H1 (cell line): Measurements from ENCODE around the gene SMIM13.

Experiments used
- ATF2 ChIP-seq: IDR thresholded peaks from 2 replicates; pipeline ENCODE4 v1.6.1; 2012; ENCODE audit warnings: low read length, inconsistent platforms
- CREB1 ChIP-seq: IDR thresholded peaks from 2 replicates; pipeline ENCODE4 v1.6.1; 2012; ENCODE audit warnings: inconsistent platforms
- CTCF ChIP-seq, 3 experiments: IDR thresholded peaks; 1 replicate in 2 of 3; 2 replicates in 1 of 3; pipeline versions ENCODE4 v1.5.1 to v1.6.1; 2011; ENCODE audit warnings: low read length in 3 of 3, mild to moderate bottlenecking in 3 of 3, inconsistent platforms in 2 of 3, low read depth in 1 of 3, moderate library complexity in 1 of 3; ENCODE audit not compliant: insufficient read depth in 1 of 3; ENCODE audit errors: control extremely low read depth in 1 of 3
- EGR1 ChIP-seq: IDR thresholded peaks from 2 replicates; pipeline ENCODE4 v1.6.1; 2011; ENCODE audit warnings: low read depth, low read length, borderline replicate concordance
- HDAC2 ChIP-seq, 2 experiments: fragments of 300-600 bp in 1 of 2; sonication (generic) in 1 of 2; IDR thresholded peaks; 2 replicates each; pipeline ENCODE4 v1.6.1; 2011 to 2012; ENCODE audit warnings: low read depth in 2 of 2, low read length in 2 of 2, mild to moderate bottlenecking in 2 of 2, moderate library complexity in 2 of 2, borderline replicate concordance in 1 of 2, inconsistent platforms in 1 of 2
- MAX ChIP-seq: IDR thresholded peaks from 2 replicates; pipeline ENCODE4 v1.6.1; 2012; ENCODE audit warnings: inconsistent platforms
- POLR2A ChIP-seq, 2 experiments: IDR thresholded peaks; 1 replicate in 1 of 2; 2 replicates in 1 of 2; pipeline ENCODE4 v1.6.1; 2011; ENCODE audit warnings: low read depth in 2 of 2, low read length in 2 of 2, mild to moderate bottlenecking in 2 of 2; ENCODE audit errors: control extremely low read depth in 1 of 2

- TF ChIP-seq POLR2A (IDR thresholded peaks at IDR 0.05; ENCODE audit: control extremely low read depth in 1 of 2, low read depth in 2 of 2, low read length in 2 of 2): no peak
- TF ChIP-seq CTCF (IDR thresholded peaks at IDR 0.05; ENCODE audit: control extremely low read depth in 1 of 3, insufficient read depth in 1 of 3, low read depth in 1 of 3, low read length in 3 of 3): no peak
- TF ChIP-seq CREB1: no peak
- no peak for TF ChIP-seq HDAC2 (IDR thresholded peaks at IDR 0.05; ENCODE audit: borderline replicate concordance in 1 of 2, low read depth in 2 of 2, low read length in 2 of 2)
- no peak for TF ChIP-seq EGR1
- no peak for TF ChIP-seq MAX
- TF ChIP-seq ATF2: no peak
Observed at GRCh38 chr6:11072101-11072500, 21.5 kb upstream of the SMIM13 start.
